HL-60/S4 treated with retinoic acid at 250 ng/mL for 4 days and 3 days (cell line): ENCODE measurements around the gene NRXN2.

Source experiments
- in situ Hi-C: fragments of 300-500 bp; cut with MboI; formaldehyde crosslinking; loops from 2 replicates; pipeline ENCODE4 v1.7.0; 2022; ENCODE audit warnings: low sequenced_read_pairs

NRXN2 gene

DNA sequence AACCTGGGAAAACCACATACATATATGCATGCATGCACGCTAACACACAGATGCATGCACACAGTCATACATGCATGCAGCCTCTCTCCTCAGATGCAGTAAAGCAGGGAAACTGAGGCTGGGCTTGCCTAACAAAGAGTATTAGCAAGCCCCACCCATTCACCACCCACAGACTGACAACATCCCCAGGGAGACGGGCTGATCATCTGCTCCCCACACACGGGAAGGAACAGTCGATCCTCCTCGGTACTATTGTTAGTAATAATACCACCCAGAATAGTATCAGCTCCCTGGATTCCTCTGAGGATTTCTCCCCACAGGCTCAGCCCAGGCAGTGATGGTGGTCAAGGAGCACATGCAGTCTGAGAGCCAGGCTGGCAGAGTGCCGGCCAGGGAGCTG lies 90.8 kb downstream of the NRXN2 start:
- in situ Hi-C loops: no loop called here

DNA sequence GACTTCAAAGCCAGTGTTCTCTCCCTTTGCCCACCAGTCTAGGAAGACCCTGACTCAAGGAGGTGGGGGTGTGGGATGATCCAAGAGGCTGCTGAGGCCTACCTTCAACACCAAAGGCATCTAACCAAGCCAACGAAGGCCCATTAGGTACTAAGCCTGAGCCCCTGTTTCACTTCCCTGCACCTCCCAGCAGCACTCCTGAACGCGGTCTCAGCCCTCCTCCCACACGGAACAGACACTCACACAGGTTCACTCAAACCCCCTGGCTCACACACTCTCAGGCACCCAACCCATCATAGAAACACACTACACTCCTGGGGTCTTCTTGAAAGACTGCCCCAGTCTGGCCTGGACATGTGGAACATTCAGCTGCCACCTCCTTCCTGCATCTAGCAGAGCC lies 91.3 kb downstream of the NRXN2 start:
- in situ Hi-C loops: no loop called here

DNA sequence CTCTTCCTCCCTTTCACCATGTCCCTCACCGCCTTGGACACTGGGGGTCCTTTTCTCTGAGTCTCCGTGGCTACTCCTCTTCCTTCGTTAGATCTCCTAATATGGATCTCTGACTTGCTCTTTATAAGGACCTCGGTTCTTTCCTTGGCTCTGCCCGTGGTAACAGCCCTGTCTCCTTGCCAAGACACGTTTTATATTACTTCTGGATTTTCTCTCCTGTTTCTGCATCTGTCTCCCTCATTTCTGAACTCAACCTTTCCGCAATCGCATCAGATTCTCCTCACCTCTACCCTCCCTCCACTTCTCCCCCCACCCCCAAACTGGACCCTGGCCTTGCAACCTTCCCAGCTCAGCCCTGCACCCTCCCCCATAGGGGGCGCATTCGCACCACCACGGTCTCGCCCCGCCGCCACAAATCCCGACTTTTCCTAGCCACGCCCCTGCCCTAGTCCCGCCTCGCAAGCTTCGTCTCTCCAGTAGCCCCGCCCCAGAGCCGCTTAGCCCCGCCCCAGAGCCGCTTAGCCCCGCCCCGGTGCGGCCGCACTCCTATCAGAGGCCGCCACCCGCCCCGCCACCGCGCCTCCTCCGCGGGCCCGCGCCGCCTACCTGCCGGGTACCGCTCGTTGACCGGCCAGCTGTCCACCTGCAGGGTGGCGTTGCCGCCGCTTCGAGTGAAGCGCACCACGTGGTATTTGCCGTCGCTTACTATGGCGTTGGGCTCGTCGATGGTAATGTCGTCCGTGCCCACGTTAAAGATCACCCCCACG lies 93.0 kb downstream of the NRXN2 start:
- in situ Hi-C loops: no loop called here

DNA sequence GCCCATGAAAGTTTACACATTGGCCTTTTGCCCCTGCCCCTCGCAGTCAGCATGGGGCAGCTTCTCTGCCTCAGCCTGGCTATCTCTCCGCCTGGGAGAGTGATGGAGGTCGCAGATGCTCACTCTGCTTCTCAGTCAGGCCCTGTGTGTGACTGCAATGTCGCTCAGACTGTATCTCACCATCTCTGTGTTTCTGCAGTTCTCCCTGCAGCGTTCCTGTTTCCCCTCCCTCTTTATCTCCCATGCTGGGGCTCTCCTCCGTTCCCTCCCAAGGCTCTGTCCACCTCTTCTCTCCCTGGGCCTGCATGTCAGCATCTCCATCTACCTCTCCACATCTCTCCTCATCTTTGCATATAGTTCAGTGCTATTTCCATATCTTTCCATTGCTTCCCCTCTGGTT lies 93.9 kb downstream of the NRXN2 start:
- in situ Hi-C loops: no loop called here

DNA sequence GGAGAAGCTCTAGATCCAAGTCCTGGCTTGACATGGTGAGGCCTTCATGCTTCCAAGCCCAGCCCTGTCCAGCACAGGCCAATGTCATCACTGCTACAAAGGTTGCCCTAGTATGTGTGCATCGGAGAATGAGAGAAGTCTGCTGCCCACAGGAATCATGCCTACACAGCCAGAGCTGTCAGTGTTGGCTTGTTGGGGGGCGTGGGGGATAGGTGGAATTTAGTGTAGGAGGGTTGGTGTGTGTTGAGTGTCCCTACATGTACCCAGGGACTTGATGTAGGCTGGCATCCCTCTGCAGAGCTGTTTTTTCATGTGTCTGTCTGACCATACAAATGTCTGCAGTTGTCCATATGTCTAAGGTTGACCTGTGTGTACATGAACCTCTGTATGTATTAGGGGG lies 94.4 kb downstream of the NRXN2 start:
- in situ Hi-C loops: no loop called here

DNA sequence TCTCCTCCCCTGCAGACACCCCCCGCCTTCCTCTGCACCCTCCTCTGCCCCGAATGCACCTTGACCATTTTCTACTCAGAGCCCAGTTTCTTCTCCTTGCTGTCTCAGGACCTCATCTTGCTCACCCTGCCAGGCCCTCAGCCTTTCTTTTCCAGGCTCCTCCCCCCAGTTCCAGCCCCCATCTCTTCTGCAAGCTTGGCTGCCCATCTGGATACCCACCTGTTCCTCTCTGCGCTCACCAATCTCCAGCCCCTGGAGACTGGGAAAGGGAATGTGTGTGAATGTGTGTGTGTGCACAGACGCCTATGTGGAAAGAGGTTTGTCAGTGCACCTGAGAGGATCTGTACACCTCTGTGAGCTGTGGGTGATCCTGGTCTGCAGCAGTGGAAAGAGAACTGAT lies 95.6 kb downstream of the NRXN2 start:
- in situ Hi-C loops: no loop called here

DNA sequence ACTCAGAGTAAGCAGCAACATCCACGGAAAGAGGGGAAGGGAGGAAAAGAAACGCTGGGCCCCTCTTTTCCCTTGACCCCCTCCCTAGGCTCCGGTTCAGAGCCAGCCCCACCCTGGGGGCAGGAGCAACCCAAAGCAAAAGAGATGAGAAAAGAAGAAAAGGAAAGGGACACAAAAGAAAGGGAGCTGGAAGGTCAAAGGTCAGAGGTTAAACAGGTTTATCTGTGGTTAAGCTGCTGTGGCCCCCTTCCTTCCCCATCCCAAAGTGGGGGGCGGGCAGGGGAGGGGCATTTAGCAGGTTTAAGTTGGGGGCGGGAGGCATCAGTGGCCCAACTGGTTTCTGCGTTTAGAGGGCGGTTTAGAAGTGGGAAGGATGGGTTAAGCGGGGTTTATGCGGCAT lies 96.4 kb downstream of the NRXN2 start:
- in situ Hi-C loops: no loop called here

DNA sequence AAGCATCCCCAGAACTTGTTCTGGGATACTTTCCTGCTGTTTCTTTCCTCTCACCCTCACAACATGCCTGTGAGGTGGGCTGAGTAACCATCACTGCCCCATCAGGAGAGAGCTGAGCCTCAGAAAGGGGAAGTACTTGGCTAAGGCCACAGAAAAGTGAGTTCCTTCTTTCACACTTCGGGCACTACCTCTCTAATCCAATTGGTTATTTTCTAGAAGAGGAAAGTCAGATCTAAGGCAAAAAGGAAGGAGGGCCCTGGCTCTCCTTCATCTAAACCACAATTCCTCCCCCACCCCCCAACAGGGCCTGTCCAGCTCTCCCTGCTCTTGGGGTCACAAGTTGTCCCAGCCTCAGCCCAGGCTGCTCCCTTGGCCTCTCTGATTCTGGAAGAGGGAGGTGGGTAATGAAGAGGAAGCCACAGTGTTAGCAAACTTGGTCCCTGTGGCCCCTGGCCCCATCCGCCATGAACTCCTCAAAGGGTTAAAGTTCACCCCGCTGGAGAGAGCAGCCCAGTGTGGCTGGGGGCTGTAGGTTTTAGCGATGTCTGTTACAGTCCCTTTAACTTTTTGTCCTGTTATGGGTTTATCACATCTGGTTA lies 98.0 kb downstream of the NRXN2 start:
- in situ Hi-C loops: no loop called here

DNA sequence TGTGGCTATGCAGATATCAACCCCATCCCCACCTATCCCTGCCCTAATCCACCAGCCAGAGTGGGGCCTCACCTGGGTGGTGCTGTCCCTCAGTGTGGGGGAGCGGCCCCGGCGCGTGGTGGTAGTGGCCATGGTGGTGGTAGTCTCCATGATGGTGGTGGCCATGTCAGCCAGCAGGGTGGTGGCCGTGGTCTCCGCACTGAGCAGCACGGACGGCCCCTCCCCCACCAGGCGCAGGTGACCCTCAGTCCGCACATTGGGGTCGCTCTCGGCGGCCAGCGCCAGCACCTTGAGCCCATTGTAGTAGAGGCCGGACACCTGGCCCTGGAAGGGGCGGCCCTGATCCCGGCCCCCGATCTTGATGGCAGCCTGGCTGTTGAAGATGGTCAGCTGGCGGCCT lies 100.3 kb downstream of the NRXN2 start:
- in situ Hi-C loops: no loop called here

DNA sequence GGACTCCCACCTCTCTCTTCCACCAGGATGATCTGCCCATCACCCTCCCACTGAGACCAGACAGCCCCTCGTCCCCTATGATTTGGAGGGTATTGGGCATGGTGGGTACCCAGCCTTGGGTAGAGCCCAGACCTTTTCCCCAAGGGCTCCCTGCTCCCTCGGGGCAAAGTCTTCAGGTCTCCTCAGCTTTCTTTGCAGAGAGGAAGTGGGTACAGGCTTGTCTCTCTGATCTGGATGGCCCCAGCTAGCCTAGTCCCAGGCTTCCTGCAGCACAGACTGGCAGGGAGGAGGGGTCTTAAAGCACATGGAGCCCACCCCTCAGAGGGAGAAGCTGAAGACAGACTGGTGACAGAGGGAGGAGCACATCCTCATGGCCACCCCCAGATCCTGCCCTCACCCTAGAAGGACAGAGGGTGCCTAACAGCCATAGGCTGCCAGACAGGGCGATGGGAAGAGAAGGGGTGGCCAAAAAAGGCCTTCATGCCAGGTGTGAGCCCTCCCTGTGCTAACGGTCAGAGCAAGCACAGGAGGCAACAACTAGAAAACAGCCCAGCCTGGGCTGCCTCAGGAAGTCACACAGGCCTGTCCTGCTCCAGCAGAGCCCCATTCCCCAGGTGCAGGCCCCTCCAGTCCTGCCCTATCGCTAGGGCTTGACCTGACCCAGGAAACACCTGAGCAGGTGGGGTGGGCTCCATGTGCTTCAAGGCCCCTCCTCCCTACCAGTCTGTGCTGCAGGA lies 101.5 kb downstream of the NRXN2 start:
- in situ Hi-C loops: no loop called here

DNA sequence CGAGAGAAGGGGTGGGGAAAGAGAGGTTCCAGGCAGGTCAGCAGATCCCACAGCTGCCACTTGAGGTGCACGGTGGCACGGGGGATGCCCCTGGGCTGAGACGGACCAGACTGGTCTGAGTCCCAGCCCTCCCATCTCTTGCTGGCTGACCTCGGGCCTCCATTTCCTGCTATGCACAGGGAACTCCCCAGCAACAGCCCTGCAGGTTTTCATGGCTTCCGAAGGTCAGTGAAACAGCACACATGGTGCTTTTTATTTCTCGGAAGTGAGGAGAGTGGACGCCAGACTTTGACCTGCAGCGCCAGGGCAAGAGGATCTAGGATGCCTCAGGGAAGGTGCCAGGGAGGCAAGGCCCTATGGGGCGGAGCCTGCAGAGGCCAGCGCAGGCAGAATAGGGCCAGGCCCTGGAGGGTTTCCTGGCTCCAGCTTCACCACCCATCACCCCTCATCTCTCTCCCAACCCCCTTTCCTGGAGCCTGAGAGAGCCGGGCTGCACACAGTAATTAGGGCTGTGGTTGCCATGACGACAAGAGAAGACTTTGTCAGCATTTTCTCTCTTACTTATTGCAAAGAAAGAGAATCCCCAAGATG lies 102.5 kb downstream of the NRXN2 start:
- in situ Hi-C loops: no loop called here

DNA sequence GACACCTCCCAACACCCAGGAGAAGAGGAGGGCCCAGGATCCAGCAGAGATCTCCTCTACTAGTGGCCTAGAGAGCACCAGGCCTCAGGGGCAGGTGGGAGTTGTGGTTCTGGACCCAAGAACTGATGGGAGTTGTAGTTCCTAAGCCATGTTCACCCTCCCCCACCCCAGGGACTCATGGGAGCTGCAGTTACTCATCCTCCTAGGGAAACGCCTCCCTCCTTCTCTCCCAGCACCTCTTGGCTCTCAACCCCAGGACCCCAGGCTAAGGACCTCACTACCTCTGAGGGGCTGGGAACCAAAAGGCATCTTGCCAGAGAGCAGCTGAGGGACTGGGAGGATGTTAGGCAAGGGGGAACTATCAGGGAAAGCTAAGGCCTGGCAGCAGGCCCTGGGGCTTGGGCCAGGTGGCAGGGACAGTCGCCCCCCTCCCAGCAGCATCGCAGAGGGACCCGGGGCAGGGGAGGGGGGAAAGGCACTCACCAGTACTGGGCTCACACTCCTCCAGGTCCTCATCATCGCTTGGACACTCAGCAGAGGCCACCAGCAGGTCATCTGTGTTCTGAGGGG lies 103.1 kb downstream of the NRXN2 start:
- in situ Hi-C loops: no loop called here

DNA sequence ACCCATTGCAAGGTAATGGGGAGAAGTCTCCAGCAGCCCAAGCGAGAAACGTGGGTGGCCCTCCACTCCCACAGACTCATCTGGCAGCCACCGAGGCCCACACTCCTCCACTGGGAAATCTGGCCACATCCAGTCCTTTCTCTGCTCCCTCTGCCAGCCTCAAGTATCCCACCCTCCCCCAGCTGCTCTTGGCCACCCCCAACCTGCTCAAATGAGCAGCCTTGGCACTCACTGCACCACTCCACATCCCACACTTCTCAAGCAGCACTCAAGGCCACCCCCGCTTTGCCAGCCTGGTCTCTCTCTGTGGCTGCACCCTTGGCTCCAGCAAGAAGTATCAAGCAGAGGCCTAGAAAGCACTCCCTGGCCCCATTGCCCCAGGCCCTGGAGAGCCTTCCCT lies 103.8 kb downstream of the NRXN2 start:
- in situ Hi-C loops: no loop called here

DNA sequence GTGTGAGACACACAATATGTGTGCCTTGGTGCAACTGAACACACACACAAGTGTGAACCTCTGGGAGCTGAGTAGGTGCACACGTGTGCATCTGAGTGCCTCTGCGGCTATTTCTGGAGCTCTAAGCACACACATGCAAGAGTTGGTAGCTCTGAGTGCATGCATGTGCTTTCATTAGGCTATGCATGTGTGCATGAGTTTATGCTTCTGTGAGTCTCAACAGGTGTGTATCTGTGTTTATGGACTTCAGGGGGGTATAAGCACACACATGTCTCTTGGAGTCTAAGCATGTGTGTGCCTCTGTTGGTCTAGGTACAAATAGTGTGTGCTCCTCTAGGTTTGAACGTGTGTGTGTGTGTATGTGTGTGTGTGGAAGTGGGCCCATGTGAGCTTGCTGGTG lies 106.2 kb downstream of the NRXN2 start:
- in situ Hi-C loops: no loop called here

DNA sequence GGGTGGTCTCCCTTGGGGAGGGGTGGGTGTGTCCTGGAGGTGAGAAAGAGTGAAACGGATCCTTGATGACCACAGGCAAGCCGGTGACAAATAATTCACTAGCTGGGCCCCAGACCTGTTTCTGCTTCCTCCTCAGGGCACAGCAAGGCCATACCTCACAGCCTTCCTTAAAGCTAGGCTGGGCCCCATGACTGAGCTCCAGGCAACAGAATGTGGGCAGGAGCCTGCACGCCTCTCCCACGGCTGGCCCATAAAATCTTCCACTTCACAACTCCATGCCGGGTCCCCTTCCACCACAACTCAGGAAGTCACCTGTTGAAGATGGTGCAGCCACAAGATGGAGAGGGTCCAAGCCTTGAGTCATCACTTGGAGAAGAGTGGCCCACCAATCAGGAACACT lies 108.1 kb downstream of the NRXN2 start:
- in situ Hi-C loops: no loop called here

DNA sequence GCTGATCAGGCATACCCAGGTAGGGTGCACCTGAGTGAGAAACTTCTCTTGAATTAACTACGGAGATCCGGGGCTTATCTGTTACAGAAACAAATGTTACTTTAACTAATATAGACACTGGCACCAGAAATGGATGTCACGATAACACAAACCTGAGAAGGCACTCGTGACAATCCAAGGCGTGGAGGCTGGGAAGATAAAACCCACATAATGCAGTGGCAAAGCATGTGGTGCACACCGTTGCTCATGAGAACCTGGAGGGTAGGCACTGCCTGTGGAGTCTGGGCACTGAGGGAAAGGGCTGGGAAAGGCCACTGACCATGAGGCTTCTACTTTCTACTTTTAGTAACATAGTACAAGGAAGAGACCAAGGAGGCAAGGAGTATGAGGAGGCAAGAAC lies 109.3 kb downstream of the NRXN2 start:
- in situ Hi-C loops: no loop called here

DNA sequence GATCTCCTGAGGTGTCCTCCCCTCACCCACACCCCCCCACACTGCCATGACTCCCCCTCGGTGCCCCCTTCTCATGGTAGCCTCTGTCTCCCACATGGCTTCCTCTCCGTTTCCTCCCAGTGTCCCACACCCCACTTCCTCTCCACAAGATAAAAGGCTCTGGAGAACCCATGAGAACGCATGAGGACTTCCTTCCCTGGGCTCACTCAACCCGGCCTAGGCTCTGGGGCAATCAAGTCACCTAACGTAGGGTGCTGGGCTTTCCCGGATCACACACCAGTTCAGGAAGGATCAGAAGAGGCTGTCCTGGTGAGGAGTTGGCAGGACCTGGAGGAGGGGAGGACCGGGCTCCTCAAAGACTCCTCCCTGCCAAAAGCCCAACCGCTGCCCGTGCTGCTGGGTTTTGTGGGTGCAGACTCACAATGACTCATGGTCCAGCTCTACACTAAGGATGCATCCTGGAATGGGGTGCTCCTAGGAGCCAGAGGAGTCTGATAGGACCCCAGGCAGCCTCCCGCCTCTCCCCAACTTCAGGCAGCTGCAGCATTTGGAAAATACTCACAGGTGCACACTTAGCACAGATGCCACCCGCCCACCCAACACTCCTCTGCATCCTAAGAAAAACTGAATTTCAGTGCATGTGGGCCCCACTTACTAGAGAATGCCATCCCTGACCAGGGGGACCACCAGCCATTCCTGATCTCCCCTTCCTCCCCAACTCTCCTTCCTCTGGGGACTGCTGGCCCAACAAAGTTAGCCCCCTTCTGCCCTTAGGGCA lies 110.9 kb downstream of the NRXN2 start:
- in situ Hi-C loops: no loop called here

DNA sequence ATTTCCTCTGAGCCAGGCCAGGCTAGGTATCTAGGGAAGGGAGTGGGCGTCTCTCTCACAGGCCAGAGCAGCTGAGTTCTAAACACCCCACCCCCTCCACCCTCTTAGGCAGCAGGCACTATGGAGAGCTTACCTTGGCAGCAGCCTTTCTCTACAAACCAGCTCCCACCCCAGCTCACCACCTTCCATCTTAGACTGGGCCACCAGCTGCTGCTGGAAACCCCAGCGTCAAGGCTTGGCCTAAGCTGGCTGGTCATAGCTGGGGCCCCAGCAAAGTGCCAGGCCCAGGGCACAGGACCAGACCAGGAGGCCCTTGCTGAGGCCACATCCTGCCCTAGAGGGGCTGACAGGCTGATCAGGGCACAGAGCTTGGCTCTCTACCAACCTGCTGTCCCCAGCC lies 111.8 kb downstream of the NRXN2 start:
- in situ Hi-C loops: no loop called here

DNA sequence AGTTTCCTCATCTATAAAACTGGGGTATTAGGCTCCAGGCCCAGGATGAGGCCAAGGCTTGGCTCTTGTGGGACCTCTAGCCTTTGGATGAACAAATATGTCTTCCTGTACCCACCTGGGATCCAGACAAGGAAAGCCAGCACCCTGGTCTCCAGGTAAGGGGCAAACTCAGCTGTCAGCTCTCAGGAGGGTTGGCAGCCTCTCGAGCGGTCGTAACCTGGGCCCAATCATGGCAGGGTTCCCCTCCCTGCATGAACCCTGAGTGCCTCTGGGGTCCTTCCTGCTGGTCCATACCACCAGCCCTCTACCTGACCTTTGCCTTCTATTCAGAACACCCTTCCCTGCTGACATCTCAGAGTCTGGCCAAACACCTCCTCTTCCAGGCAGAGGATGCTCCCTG lies 112.4 kb downstream of the NRXN2 start:
- in situ Hi-C loops: no loop called here

DNA sequence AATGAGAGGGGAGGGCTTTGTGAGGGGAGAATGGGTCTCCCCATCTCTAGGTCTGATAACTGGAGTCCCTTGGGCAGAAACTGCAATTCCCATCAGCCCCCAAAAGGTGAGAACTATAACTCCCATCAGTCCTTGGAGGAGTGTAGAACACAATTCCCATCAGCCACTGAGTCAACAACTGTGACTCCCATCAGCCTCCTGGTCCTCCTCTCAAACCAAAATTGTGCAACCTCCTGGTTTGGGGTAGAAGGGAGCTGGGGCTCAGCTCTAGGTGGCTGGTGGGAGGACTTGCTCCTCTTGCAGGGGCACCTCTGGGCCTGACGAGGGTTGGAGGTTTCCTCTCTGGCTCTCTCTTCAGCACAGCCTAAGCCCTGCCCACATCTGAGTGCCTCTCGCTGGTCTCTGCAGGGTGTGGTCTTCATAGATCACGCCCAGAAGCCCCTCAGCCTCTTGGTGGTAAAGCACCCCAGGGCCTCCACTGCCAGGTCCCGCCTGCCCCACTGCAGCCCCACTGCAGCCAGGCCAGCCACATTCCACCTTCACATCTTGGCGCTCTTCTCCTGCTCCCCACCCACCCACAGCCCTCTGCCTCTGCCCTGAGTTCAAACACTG lies 113.5 kb downstream of the NRXN2 start:
- in situ Hi-C loops: no loop called here
